Mesenchymal stem cell (in vitro differentiated cells and primary cell): ENCODE measurements around the gene PTCD2.

Source experiments
- DNase-seq: peaks from one replicate; pipeline ENCODE4 v3.0.0-alpha.2; 2013
- H2AFZ ChIP-seq: one replicate; pipeline ENCODE4 v1.6.1; 2013; ENCODE audit warnings: low read depth, mild to moderate bottlenecking, control low read depth, inconsistent platforms, low read length, moderate library complexity
- H2AK5ac ChIP-seq: 2 replicates; pipeline ENCODE4 v1.6.1; 2013; ENCODE audit warnings: low read length, moderate library complexity, mild to moderate bottlenecking, inconsistent platforms; ENCODE audit not compliant: severe bottlenecking
- H2BK120ac ChIP-seq: one replicate; pipeline ENCODE4 v1.6.1; 2013; ENCODE audit warnings: low read depth, mild to moderate bottlenecking, inconsistent platforms, low read length, moderate library complexity
- H2BK12ac ChIP-seq, 2 experiments: one replicate each; pipeline ENCODE4 v1.6.1; 2013; ENCODE audit warnings: inconsistent platforms in 2 of 2, low read length in 2 of 2, mild to moderate bottlenecking in 2 of 2, moderate library complexity in 2 of 2, control low read depth in 1 of 2
- H2BK15ac ChIP-seq: one replicate; pipeline ENCODE4 v1.6.1; 2013; ENCODE audit warnings: mild to moderate bottlenecking, low read depth, inconsistent platforms; ENCODE audit not compliant: poor library complexity, severe bottlenecking
- H2BK5ac ChIP-seq: 2 replicates; pipeline ENCODE4 v1.6.1; 2013; ENCODE audit warnings: low read depth, mild to moderate bottlenecking, low read length, control low read depth, inconsistent platforms; ENCODE audit not compliant: poor library complexity, severe bottlenecking
- H3K14ac ChIP-seq, 2 experiments: one replicate each; pipeline ENCODE4 v1.6.1; 2013; ENCODE audit warnings: inconsistent platforms in 2 of 2, low read length in 2 of 2, control low read depth in 1 of 2, mild to moderate bottlenecking in 1 of 2, moderate library complexity in 1 of 2
- H3K18ac ChIP-seq, 2 experiments: one replicate each; pipeline ENCODE4 v1.6.1; 2013; ENCODE audit warnings: inconsistent platforms in 2 of 2, low read length in 2 of 2, control low read depth in 1 of 2, low read depth in 1 of 2, mild to moderate bottlenecking in 1 of 2
- H3K23ac ChIP-seq, 2 experiments: one replicate each; pipeline ENCODE4 v1.6.1; 2013; ENCODE audit warnings: inconsistent platforms in 2 of 2, low read length in 2 of 2, mild to moderate bottlenecking in 2 of 2, moderate library complexity in 2 of 2, control low read depth in 1 of 2
- H3K27ac ChIP-seq: 2 replicates; pipeline ENCODE4 v1.5.1; 2013; ENCODE audit warnings: mild to moderate bottlenecking, moderate library complexity, low read length, control low read depth, inconsistent platforms; ENCODE audit not compliant: poor library complexity, severe bottlenecking
- H3K27me3 ChIP-seq, 2 experiments: 2 replicates each; pipeline versions ENCODE4 v1.6.1 to v1.7.0; 2013; ENCODE audit warnings: low read length in 2 of 2, mild to moderate bottlenecking in 2 of 2, moderate library complexity in 2 of 2, control low read depth in 1 of 2, inconsistent platforms in 1 of 2; ENCODE audit not compliant: control insufficient read depth in 1 of 2, insufficient read depth in 1 of 2
- H3K36me3 ChIP-seq, 2 experiments: 2 replicates each; pipeline versions ENCODE4 v1.6.1 to v1.7.0; 2013; ENCODE audit warnings: low read length in 2 of 2, control low read depth in 1 of 2, inconsistent platforms in 1 of 2, low read depth in 1 of 2, mild to moderate bottlenecking in 1 of 2; ENCODE audit not compliant: insufficient read depth in 2 of 2, control insufficient read depth in 1 of 2
- H3K4ac ChIP-seq, 2 experiments: one replicate each; pipeline ENCODE4 v1.6.1; 2013; ENCODE audit warnings: inconsistent platforms in 2 of 2, low read length in 2 of 2, mild to moderate bottlenecking in 2 of 2, moderate library complexity in 2 of 2, control low read depth in 1 of 2, low read depth in 1 of 2
- H3K4me1 ChIP-seq: 2 replicates; pipeline ENCODE4 v1.6.1; 2013; ENCODE audit warnings: low read depth, low read length, control low read depth; ENCODE audit not compliant: control insufficient read depth, insufficient read depth
- H3K4me2 ChIP-seq: 2 replicates; pipeline ENCODE4 v1.6.1; 2013; ENCODE audit warnings: low read length, mild to moderate bottlenecking, inconsistent platforms; ENCODE audit not compliant: poor library complexity, severe bottlenecking
- H3K4me3 ChIP-seq, 2 experiments: 2 replicates each; pipeline versions ENCODE4 v1.5.1 to v1.7.0; 2013; ENCODE audit warnings: low read length in 2 of 2, mild to moderate bottlenecking in 2 of 2, control low read depth in 1 of 2, low read depth in 1 of 2; ENCODE audit not compliant: insufficient read depth in 1 of 2
- H3K79me1 ChIP-seq: replicated peaks from 2 replicates; pipeline ENCODE4 v1.6.1; 2013; ENCODE audit warnings: mild to moderate bottlenecking, control low read depth, low read length, inconsistent platforms; ENCODE audit not compliant: poor library complexity, severe bottlenecking
- H3K9ac ChIP-seq: 2 replicates; pipeline ENCODE4 v1.7.0; 2013; ENCODE audit warnings: mild to moderate bottlenecking, low read length, moderate library complexity
- H3K9me3 ChIP-seq: 2 replicates; pipeline ENCODE4 v1.7.0; 2013; ENCODE audit warnings: mild to moderate bottlenecking, low read length; ENCODE audit not compliant: control insufficient read depth
- H4K8ac ChIP-seq: one replicate; pipeline ENCODE4 v1.6.1; 2013; ENCODE audit warnings: inconsistent platforms, mild to moderate bottlenecking, low read length, moderate library complexity
- H4K91ac ChIP-seq: one replicate; pipeline ENCODE4 v1.6.1; 2013; ENCODE audit warnings: mild to moderate bottlenecking, low read length, inconsistent platforms
- WGBS: methylation state at CpG from one replicate; pipeline ENCODE4 v1.1.7; 2013; ENCODE audit warnings: mixed read lengths; 5-methylcytosine and 5-hydroxymethylcytosine counted together

Gene PTCD2

DNA sequence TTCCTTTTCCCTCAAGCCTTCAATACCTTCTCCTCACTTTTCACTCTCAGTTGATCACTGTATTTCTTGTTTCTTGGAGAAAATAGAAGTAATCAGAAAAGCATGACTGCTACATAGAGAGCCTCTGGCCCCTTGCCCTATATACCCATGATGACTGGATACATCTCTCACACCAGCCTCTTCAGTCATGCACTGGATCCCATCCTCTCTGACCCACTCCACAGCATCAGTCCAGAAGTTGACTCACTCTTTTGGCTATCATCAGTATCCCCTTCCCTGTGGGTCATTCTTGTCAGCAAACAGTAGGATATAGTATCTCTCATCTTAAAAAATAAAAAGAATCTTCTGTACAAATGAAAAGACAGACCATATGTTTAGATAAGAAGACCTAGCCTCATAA lies 32.9 kb downstream of the PTCD2 start:
- Histone ChIP-seq H4K91ac (no peak overlapping the region), H3K23ac (no peak overlapping the region), H2BK15ac (no peak overlapping the region), H2AK5ac (no peak overlapping the region), H3K18ac (no peak overlapping the region), H3K79me1 (no peaks in the 10 kb centered on the region), H3K4me3 (no peak overlapping the region), H2BK120ac (no peak overlapping the region), H3K27ac (no peak overlapping the region), H3K27me3 (no peaks in the 10 kb centered on the region), H3K36me3 (peaks cover under 1 to 10% of the 10 kb centered on the region in 2 experiments), H3K4me2 (no peak overlapping the region), H2AFZ (no peak overlapping the region), H3K9ac (peak overlapping the region; percentile 65), H2BK5ac (no peak overlapping the region), H3K4ac (no peak overlapping the region), H2BK12ac (no peak overlapping the region), H3K4me1 (no peaks in the 10 kb centered on the region), H4K8ac (no peak overlapping the region), H3K14ac (no peak overlapping the region), H3K9me3 (no peaks in the 10 kb centered on the region)
- DNase-seq: no peak

DNA sequence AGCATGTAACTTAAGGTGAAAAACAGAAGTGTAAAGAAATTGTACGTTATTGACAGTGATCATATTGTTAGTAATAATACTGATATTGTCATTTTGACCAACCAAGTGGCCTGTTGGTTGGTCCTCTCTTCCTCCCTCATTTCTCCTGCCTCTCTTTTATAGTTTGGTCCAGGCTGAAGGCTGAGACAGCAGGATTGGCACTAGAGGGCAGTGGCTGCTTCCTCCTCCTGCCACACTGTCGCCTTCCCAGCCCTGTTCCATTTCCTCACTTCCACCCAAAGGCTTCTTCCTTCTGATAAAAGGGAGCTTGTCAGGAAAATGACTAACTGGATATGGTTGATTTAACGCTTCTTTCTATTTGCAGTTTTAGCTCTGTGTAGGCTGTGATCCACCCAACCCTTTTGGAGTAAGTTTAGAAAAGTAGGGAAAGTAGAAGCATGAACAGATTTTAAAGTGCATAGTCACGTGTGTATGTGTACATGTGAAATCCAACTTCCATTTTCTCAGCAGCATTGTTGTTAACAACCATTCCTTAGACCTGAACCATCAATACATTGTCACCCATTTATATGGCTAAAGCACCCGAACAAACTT lies 35.6 kb downstream of the PTCD2 start:
- H2BK12ac ChIP-seq: no peak overlapping the region
- peaks cover 5 to 30% of the 10 kb centered on the region in 2 experiments for H3K36me3 ChIP-seq
- 96% methylated on average over 3 of the region's 5 CpGs for WGBS
- H2AFZ ChIP-seq: no peak overlapping the region
- H3K9me3 ChIP-seq: no peaks in the 10 kb centered on the region
- no peak overlapping the region for H2BK5ac ChIP-seq
- no peak overlapping the region for H3K18ac ChIP-seq
- no peak overlapping the region for H3K14ac ChIP-seq
- H3K4me2 ChIP-seq: no peak overlapping the region
- H3K79me1 ChIP-seq: no peaks in the 10 kb centered on the region
- H3K27me3 ChIP-seq: no peaks in the 10 kb centered on the region
- H2BK15ac ChIP-seq: no peak overlapping the region
- no peak overlapping the region for H2BK120ac ChIP-seq
- H4K91ac ChIP-seq: no peak overlapping the region
- peak overlapping the region; percentile 7 for H3K9ac ChIP-seq
- H3K4me1 ChIP-seq: no peaks in the 10 kb centered on the region
- H3K4ac ChIP-seq: no peak overlapping the region
- H3K23ac ChIP-seq: no peak overlapping the region
- no peak overlapping the region for H4K8ac ChIP-seq
- peak; percentile 59 for DNase-seq
- no peak overlapping the region for H2AK5ac ChIP-seq
- H3K4me3 ChIP-seq: no peak overlapping the region
- H3K27ac ChIP-seq: no peak overlapping the region

DNA sequence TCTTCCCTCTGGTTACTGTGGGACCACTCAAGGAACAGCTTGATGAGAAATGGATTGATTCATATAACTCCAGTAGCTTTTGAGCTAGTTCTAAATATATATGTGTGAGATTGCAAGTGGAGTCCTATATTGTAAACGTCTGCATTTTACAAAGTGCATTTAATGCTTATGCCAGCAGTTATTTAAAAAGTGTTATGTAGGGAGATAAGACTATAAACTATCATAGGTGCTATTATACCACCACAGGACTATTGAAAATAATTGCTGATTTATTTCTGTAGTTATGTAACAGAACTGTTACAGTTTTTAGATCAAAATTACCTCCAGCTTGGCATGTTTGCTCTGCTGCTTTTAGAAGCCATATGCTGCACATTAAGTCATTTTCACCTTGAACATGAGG lies 36.2 kb downstream of the PTCD2 start:
- H2BK5ac ChIP-seq: no peak overlapping the region
- no peak overlapping the region for H2BK12ac ChIP-seq
- no peak overlapping the region for H4K91ac ChIP-seq
- no peak overlapping the region for H3K9ac ChIP-seq
- H2BK120ac ChIP-seq: no peak overlapping the region
- H2AK5ac ChIP-seq: no peak overlapping the region
- H3K4me3 ChIP-seq: no peak overlapping the region
- H3K4me2 ChIP-seq: no peak overlapping the region
- H3K18ac ChIP-seq: no peak overlapping the region
- no peak overlapping the region for H2BK15ac ChIP-seq
- H3K27me3 ChIP-seq: no peaks in the 10 kb centered on the region
- H3K9me3 ChIP-seq: no peaks in the 10 kb centered on the region
- no peak overlapping the region for H3K23ac ChIP-seq
- 100% methylated on average over 1 of the region's 1 CpG for WGBS
- H3K27ac ChIP-seq: no peak overlapping the region
- H3K14ac ChIP-seq: no peak overlapping the region
- H3K4me1 ChIP-seq: no peaks in the 10 kb centered on the region
- no peaks in the 10 kb centered on the region for H3K79me1 ChIP-seq
- no peak overlapping the region for H3K4ac ChIP-seq
- peaks cover 7 to 35% of the 10 kb centered on the region in 2 experiments for H3K36me3 ChIP-seq
- H2AFZ ChIP-seq: no peak overlapping the region
- no peak overlapping the region for H4K8ac ChIP-seq
- DNase-seq: no peak

DNA sequence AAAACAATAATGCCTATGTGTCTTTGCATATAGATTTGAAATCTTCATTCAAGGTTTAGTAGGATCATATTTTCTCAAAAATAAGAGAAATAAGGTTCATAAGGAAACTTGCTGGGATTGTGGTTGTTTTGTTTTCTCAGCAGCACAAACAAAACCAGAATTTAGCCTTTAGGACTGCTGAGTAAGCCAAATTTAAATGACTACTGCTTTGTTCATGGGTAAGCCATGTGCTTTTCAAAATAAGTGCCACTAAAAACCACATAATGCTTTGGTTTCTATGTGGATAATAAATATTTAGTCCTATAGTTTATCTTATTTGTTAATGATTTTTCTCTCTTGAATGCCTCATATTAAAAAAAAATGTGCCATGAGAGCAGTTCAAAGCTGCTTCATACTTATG lies 38.8 kb downstream of the PTCD2 start:
- Histone ChIP-seq H2AFZ (no peak overlapping the region), H3K4me1 (no peaks in the 10 kb centered on the region), H3K23ac (no peak overlapping the region), H3K27ac (no peak overlapping the region), H4K91ac (no peak overlapping the region), H2BK5ac (no peak overlapping the region), H3K36me3 (peaks cover 7 to 49% of the 10 kb centered on the region in 2 experiments), H3K4me3 (no peak overlapping the region), H2BK12ac (no peak overlapping the region), H3K27me3 (no peaks in the 10 kb centered on the region), H3K9me3 (no peaks in the 10 kb centered on the region), H2AK5ac (no peak overlapping the region), H3K9ac (no peak overlapping the region), H4K8ac (no peak overlapping the region), H3K4ac (no peak overlapping the region), H3K18ac (no peak overlapping the region), H3K4me2 (no peak overlapping the region), H3K14ac (no peak overlapping the region), H3K79me1 (peaks cover 5% of the 10 kb centered on the region), H2BK120ac (no peak overlapping the region), H2BK15ac (no peak overlapping the region)
- no peak for DNase-seq
